Skeletal muscle tissue (tissue), 4 donors: Measurements from ENCODE around the gene GALNT12. TPM values are rescaled to one million over a fixed set of nuclear protein-coding genes. Genes with fewer than 3 reads are reported as not detected.

Experiments
- H3K27ac ChIP-seq: one replicate; pipeline ENCODE4 v1.7.0; 2013; ENCODE audit warnings: mild to moderate bottlenecking, low read depth, low read length, inconsistent platforms
- H3K27me3 ChIP-seq, 3 donors: one replicate each; pipeline ENCODE4 v1.7.0; 2013; ENCODE audit warnings: low read length in 3 of 3; ENCODE audit not compliant: control insufficient read depth in 3 of 3, insufficient read depth in 3 of 3
- H3K36me3 ChIP-seq, 3 donors: one replicate each; pipeline ENCODE4 v1.7.0; 2013; ENCODE audit warnings: low read length in 3 of 3; ENCODE audit not compliant: control insufficient read depth in 3 of 3, insufficient read depth in 3 of 3
- H3K4me1 ChIP-seq, 3 donors: one replicate each; pipeline ENCODE4 v1.7.0; 2013; ENCODE audit warnings: low read length in 3 of 3, mild to moderate bottlenecking in 3 of 3; ENCODE audit not compliant: control insufficient read depth in 3 of 3, insufficient read depth in 3 of 3
- H3K4me3 ChIP-seq, 3 donors: one replicate each; pipeline ENCODE4 v1.7.0; 2013; ENCODE audit warnings: low read length in 3 of 3
- H3K9ac ChIP-seq, 3 donors: one replicate each; pipeline ENCODE4 v1.7.0; 2013; ENCODE audit warnings: low read length in 3 of 3, mild to moderate bottlenecking in 3 of 3, moderate library complexity in 2 of 3, low read depth in 1 of 3
- H3K9me3 ChIP-seq, 3 donors: one replicate each; pipeline ENCODE4 v1.7.0; 2013; ENCODE audit warnings: low read length in 3 of 3; ENCODE audit not compliant: control insufficient read depth in 3 of 3
- total RNA-seq: library from RNA; depleted of rRNA; stranded (reverse); fragments of >200 nt; gene quantifications from one replicate; pipeline ENCODE4 v1.2.3, GENCODE V29; 2014
- donor health status: Osteomylitis.

GALNT12 gene
- total RNA-seq, 1 donor from 2014 or later, result 1.6 TPM

GRCh38 chr9:98852961-98853360, 45.5 kb downstream of the GALNT12 start:
- peaks cover 0 to 5% (median 2%) of the 10 kb centered on the region in 3 donors for H3K4me1 ChIP-seq
- H3K4me3 ChIP-seq, result no peak overlapping the region
- no peak overlapping the region for H3K9ac ChIP-seq
- H3K9me3 ChIP-seq, result peaks cover 0 to 3% (median 0%) of the 10 kb centered on the region in 3 donors
- H3K36me3 ChIP-seq, result no peaks in the 10 kb centered on the region
- no peak overlapping the region for H3K27ac ChIP-seq
- no peaks in the 10 kb centered on the region for H3K27me3 ChIP-seq

GRCh38 chr9:98854266-98854665, 46.8 kb downstream of the GALNT12 start:
- Histone ChIP-seq H3K9ac (no peak overlapping the region), H3K27ac (no peak overlapping the region), H3K36me3 (no peaks in the 10 kb centered on the region), H3K27me3 (no peaks in the 10 kb centered on the region), H3K9me3 (peaks cover 0 to 3% (median 0%) of the 10 kb centered on the region in 3 donors), H3K4me3 (no peak overlapping the region), H3K4me1 (no peaks in the 10 kb centered on the region)

DNA sequence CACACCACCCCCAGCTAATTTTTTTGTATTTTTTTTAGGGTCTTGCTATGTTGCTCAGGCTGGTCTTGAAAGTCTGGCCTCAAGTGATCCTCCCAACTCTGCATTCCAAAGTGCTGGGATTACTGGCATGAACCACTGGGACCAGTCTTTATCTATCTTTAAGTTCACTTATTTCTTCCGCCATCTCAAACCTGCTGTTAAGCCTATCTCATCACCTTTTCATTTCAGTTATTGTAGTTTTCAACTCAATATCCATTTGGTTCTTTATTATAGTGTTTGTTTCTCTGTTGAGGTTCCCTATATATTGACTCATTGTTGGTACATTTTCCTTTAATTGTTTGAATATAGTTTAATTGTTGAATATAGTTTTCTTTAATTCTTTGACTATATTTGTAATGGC, 48.1 kb downstream of the GALNT12 start:
- H3K9me3 ChIP-seq, result peaks cover 0 to 3% (median 0%) of the 10 kb centered on the region in 3 donors
- H3K27ac ChIP-seq, result no peak overlapping the region
- H3K36me3 ChIP-seq, result no peaks in the 10 kb centered on the region
- peaks cover 0 to 3% (median under 1%) of the 10 kb centered on the region in 3 donors for H3K4me1 ChIP-seq
- no peak overlapping the region for H3K4me3 ChIP-seq
- H3K27me3 ChIP-seq, result no peaks in the 10 kb centered on the region
- no peak overlapping the region for H3K9ac ChIP-seq

- H3K27me3 ChIP-seq, result no peaks in the 10 kb centered on the region
- H3K9ac ChIP-seq, result no peak overlapping the region
- H3K4me3 ChIP-seq, result no peak overlapping the region
- H3K36me3 ChIP-seq, result no peaks in the 10 kb centered on the region
- H3K27ac ChIP-seq, result no peak overlapping the region
- H3K4me1 ChIP-seq, result peaks cover 6 to 13% (median 8%) of the 10 kb centered on the region in 3 donors
- peaks cover 0 to 3% (median 0%) of the 10 kb centered on the region in 3 donors for H3K9me3 ChIP-seq
Measured at GRCh38 chr9:98856982-98857381, 49.5 kb downstream of the GALNT12 start.

GRCh38 chr9:98859941-98860340, 52.5 kb downstream of the GALNT12 start:
- no peak overlapping the region for H3K4me3 ChIP-seq
- H3K27me3 ChIP-seq, result no peaks in the 10 kb centered on the region
- H3K36me3 ChIP-seq, result no peaks in the 10 kb centered on the region
- no peak overlapping the region for H3K27ac ChIP-seq
- no peak overlapping the region for H3K9ac ChIP-seq
- peaks cover 14 to 25% (median 21%) of the 10 kb centered on the region in 3 donors for H3K4me1 ChIP-seq
- H3K9me3 ChIP-seq, result peaks cover 0 to 3% (median 0%) of the 10 kb centered on the region in 3 donors

GRCh38 chr9:98860871-98861293, 53.4 kb downstream of the GALNT12 start:
- no peak overlapping the region for H3K27ac ChIP-seq
- no peaks in the 10 kb centered on the region for H3K27me3 ChIP-seq
- no peak overlapping the region for H3K9ac ChIP-seq
- H3K36me3 ChIP-seq, result no peaks in the 10 kb centered on the region
- H3K4me3 ChIP-seq, result no peak overlapping the region
- peaks cover 0 to 3% (median 0%) of the 10 kb centered on the region in 3 donors for H3K9me3 ChIP-seq
- H3K4me1 ChIP-seq, result peaks cover 20 to 25% (median 25%) of the 10 kb centered on the region in 3 donors

DNA sequence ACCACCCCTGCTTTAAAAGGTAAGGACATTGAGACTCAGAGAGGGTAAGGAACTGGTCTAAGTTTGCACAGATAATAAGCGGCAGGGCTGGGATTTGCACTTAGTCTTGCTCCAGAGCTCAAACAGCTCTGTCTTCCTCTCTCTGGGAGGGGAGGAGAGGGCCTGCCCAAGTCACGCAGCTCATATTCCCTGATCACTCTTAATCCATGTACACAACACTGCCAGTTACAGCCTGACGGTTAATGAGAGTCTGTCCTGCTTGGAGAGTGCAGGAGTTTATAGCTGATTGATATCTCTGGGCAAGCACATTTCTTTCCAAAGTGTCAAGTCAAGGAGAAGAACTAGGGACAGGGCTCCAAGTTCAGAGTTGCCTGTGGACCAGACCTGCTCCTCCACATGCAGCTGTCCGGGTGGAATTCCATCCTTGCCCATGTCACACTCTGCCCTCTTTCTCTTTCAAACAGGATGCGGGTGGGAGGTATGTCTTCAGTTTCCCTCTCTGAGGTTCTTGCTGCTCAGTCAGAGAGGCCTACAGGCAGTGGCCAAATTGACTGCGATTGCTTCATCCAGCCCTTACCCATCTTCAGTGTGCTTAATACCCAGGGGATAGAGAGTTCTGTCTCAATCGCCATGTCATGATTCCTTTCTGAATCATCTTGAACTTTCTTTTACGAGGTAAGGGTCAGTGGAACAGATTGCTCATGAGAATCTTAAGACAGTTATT, 54.5 kb downstream of the GALNT12 start:
- Histone ChIP-seq H3K9me3 (no peaks in the 10 kb centered on the region), H3K4me1 (peaks cover 30 to 34% (median 30%) of the 10 kb centered on the region in 3 donors), H3K4me3 (no peak overlapping the region), H3K27me3 (no peaks in the 10 kb centered on the region), H3K9ac (no peak overlapping the region), H3K27ac (peak overlapping the region; percentile 48), H3K36me3 (no peaks in the 10 kb centered on the region)

DNA sequence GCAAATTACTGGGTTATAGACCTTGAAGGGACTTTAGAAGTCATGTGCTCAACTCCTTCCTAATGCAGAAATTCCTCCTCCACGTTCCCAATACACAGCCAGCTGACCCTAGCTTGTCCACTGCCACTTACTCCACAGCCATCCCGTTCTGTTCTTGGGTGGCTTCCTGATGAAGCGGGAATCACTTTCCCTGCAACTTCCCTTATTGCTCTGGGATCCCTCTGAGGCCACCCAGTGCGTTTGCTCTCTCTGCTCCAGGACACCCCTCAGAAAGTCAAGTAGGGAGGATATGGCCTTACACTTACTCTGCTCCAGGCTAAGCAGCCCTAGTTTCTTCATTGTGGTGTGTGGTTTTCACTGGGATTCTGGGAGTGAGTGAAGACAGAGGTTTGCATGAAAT, 55.5 kb downstream of the GALNT12 start:
- peaks cover 38 to 43% (median 40%) of the 10 kb centered on the region in 3 donors for H3K4me1 ChIP-seq
- H3K4me3 ChIP-seq, result no peak overlapping the region
- H3K9me3 ChIP-seq, result no peaks in the 10 kb centered on the region
- peak overlapping the region; percentile 48 for H3K27ac ChIP-seq
- H3K27me3 ChIP-seq, result no peaks in the 10 kb centered on the region
- no peak overlapping the region for H3K9ac ChIP-seq
- H3K36me3 ChIP-seq, result no peaks in the 10 kb centered on the region

- H3K4me1 ChIP-seq, result peaks cover 38 to 46% (median 40%) of the 10 kb centered on the region in 3 donors
- no peak overlapping the region for H3K9ac ChIP-seq
- H3K4me3 ChIP-seq, result no peak overlapping the region
- H3K9me3 ChIP-seq, result peaks cover 0 to 3% (median 0%) of the 10 kb centered on the region in 3 donors
- no peaks in the 10 kb centered on the region for H3K27me3 ChIP-seq
- H3K36me3 ChIP-seq, result no peaks in the 10 kb centered on the region
- H3K27ac ChIP-seq, result peak overlapping the region; percentile 80
Measured at GRCh38 chr9:98864281-98865174, 57.1 kb downstream of the GALNT12 start.
